Gastrocnemius medialis (tissue), 4 donors: ENCODE data around the gene PNMA8C. TPM values are rescaled to one million over a fixed set of nuclear protein-coding genes. Genes with fewer than 3 reads are reported as not detected.

ENCODE experiments used
- ATAC-seq, 2 donors: fragments of 150-250 bp; one replicate each; pipeline ENCODE4 v1.9.1; 2016
- DNase-seq, 2 donors: peaks; one replicate each; pipeline ENCODE4 v3.0.0-alpha.2; 2019
- H3K27ac ChIP-seq, 4 donors: fragments of 200-600 bp; sonication (generic); 1 replicate in 1 of 4; 2 replicates in 3 of 4; pipeline ENCODE4 v1.5.1; 2016 to 2018; ENCODE audit warnings: mild to moderate bottlenecking in 2 of 4, moderate library complexity in 1 of 4
- H3K27me3 ChIP-seq, 3 donors: fragments of 200-600 bp; sonication (generic) in 2 of 3; 1 replicate in 1 of 3; 2 replicates in 2 of 3; pipeline versions ENCODE4 v1.5.1 to v1.6.0; 2016 to 2019; ENCODE audit warnings: mild to moderate bottlenecking in 1 of 3, moderate library complexity in 1 of 3
- H3K36me3 ChIP-seq, 2 donors: fragments of 200-600 bp; sonication (generic) in 1 of 2; one replicate each; pipeline ENCODE4 v1.5.1; 2017 to 2018
- H3K4me1 ChIP-seq, 2 donors: fragments of 200-600 bp; sonication (generic) in 1 of 2; one replicate each; pipeline ENCODE4 v1.5.1; 2016 to 2017; ENCODE audit warnings: mild to moderate bottlenecking in 2 of 2
- H3K4me3 ChIP-seq, 4 donors: fragments of 200-600 bp; sonication (generic) in 3 of 4; 1 replicate in 1 of 4; 2 replicates in 3 of 4; pipeline ENCODE4 v1.5.1; 2016 to 2019; ENCODE audit warnings: mild to moderate bottlenecking in 2 of 4
- H3K9me3 ChIP-seq, 3 donors: fragments of 200-600 bp; sonication (generic) in 2 of 3; 1 replicate in 1 of 3; 2 replicates in 2 of 3; pipeline ENCODE4 v1.5.1; 2016 to 2019
- POLR2A ChIP-seq, 2 donors: fragments of 450-650 bp; IDR thresholded peaks; one replicate each; pipeline ENCODE4 v1.6.1; 2017; ENCODE audit warnings: antibody characterized with exemption in 2 of 2, mild to moderate bottlenecking in 2 of 2, moderate library complexity in 2 of 2
- in situ Hi-C, 4 donors: fragments of 200-750 bp; cut with MboI; loops; one replicate each; pipeline versions ENCODE4 v1.15.0 to v1.8.0; 2017; ENCODE audit warnings: low sequenced_read_pairs in 4 of 4
- intact Hi-C: fragments of 100-400 bp; cut with DNase I; formaldehyde crosslinking; loops from one replicate; pipeline ENCODE4 v1.15.1; 2023; ENCODE audit warnings: low total_unique reads
- total RNA-seq, 4 donors: library from RNA; depleted of rRNA; stranded (reverse); fragments of >200 nt; gene quantifications; one replicate each; pipeline versions ENCODE4 v1.1.0 to v1.2.3, GENCODE V29; 2016
- TF ChIP-seq, protein P1 (sequence below), 5 experiments: fragments of 450-650 bp in 3 of 5; fragments of 200-600 bp in 2 of 5; sonication (generic) in 2 of 5; IDR thresholded peaks in 4 of 5; conservative IDR thresholded peaks in 1 of 5; 1 replicate in 4 of 5; 2 replicates in 1 of 5; pipeline ENCODE4 v1.5.1; 2016 to 2019; ENCODE audit warnings: antibody characterized with exemption in 5 of 5, mild to moderate bottlenecking in 3 of 5, moderate library complexity in 3 of 5

The PNMA8C gene
- total RNA-seq, 4 donors from 2014 or later: not detected

DNA sequence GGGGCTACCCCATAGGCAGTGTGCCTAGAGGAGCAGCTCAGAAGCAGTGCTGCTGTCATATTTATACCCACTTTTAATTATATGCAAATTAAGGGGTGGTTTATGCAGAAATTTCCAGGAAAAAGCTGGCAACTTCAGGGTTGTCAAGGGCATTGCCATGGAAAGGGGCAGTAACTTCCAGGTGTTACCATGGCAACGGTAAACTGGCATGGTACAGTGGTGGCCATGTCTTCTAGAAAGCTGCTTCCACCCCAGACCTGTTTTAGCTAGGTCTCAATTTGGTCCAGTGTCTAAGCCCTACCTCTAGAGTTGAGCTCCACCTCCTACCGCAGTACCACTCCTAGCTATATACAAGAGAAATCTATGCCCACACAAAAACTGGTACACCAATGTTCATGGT, 31.3 kb upstream of the PNMA8C start:
- TF ChIP-seq POLR2A (IDR thresholded peaks at IDR 0.05): no peak
- TF ChIP-seq, protein P1, sequence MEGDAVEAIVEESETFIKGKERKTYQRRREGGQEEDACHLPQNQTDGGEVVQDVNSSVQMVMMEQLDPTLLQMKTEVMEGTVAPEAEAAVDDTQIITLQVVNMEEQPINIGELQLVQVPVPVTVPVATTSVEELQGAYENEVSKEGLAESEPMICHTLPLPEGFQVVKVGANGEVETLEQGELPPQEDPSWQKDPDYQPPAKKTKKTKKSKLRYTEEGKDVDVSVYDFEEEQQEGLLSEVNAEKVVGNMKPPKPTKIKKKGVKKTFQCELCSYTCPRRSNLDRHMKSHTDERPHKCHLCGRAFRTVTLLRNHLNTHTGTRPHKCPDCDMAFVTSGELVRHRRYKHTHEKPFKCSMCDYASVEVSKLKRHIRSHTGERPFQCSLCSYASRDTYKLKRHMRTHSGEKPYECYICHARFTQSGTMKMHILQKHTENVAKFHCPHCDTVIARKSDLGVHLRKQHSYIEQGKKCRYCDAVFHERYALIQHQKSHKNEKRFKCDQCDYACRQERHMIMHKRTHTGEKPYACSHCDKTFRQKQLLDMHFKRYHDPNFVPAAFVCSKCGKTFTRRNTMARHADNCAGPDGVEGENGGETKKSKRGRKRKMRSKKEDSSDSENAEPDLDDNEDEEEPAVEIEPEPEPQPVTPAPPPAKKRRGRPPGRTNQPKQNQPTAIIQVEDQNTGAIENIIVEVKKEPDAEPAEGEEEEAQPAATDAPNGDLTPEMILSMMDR (IDR thresholded peaks at IDR 0.05 in 4 of 5, conservative IDR thresholded peaks at IDR 0.05 in 1 of 5): no peak
- H3K9me3 ChIP-seq: no peaks in the 10 kb centered on the region
- no peaks in the 10 kb centered on the region for H3K27me3 ChIP-seq
- in situ Hi-C loops (no loop called here), intact Hi-C loops (no loop called here)
- H3K36me3 ChIP-seq: no peaks in the 10 kb centered on the region
- no peak overlapping the region for H3K4me3 ChIP-seq
- ATAC-seq (no peak), DNase-seq (no peak)
- H3K4me1 ChIP-seq: no peaks in the 10 kb centered on the region
- H3K27ac ChIP-seq: no peak overlapping the region

DNA sequence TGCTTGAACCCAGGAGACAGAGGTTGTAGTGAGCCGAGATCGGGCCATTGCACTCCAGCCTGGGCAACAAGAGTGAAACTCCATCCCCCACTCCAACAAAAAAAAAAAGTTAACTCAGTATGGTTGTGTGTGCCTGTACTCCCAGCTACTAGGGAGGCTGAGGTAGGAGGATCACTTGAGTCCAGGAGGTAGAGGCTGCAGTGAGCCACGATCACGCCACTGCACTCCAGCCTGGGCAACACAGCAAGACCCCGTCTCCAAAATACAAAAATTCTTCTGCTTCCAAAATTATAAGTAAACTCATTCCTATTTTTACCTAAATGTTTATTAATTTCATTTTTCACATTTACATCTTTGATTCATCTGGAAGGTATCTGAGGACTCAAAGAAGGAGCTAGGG, 28.2 kb upstream of the PNMA8C start:
- intact Hi-C loops (no loop called here), in situ Hi-C loops (no loop called here)
- Histone ChIP-seq H3K4me3 (no peak overlapping the region), H3K27ac (no peak overlapping the region), H3K4me1 (no peaks in the 10 kb centered on the region), H3K9me3 (no peaks in the 10 kb centered on the region), H3K27me3 (no peaks in the 10 kb centered on the region), H3K36me3 (no peaks in the 10 kb centered on the region)
- DNase-seq: no peak
- TF ChIP-seq POLR2A (IDR thresholded peaks at IDR 0.05): no peak
- TF ChIP-seq, protein P1 (IDR thresholded peaks at IDR 0.05 in 4 of 5, conservative IDR thresholded peaks at IDR 0.05 in 1 of 5): no peak
- no peak for ATAC-seq

DNA sequence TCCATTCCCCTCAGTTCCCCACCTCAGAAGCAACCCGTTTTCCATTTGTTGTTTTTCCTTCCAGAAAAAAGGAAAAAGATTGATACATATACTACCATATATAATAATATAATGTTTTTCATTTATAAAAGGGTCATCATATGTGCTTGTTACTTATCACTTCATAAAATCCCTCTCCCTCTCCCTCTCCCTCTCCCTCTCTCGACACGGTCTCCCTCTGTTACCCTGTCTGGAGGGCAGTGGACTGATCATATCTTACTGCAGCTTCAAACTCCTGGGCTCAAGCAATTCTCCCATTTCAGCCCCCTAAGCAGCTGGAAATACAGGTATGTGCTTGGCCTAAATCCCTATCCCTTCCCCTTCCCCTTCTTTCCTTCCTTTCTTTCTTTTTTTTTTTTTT, 25.5 kb upstream of the PNMA8C start:
- H3K27ac ChIP-seq: no peak overlapping the region
- no peaks in the 10 kb centered on the region for H3K27me3 ChIP-seq
- TF ChIP-seq POLR2A (IDR thresholded peaks at IDR 0.05): no peak
- TF ChIP-seq, protein P1 (IDR thresholded peaks at IDR 0.05 in 4 of 5, conservative IDR thresholded peaks at IDR 0.05 in 1 of 5): no peak
- in situ Hi-C loops (no loop called here), intact Hi-C loops (no loop called here)
- H3K4me3 ChIP-seq: no peak overlapping the region
- DNase-seq (no peak), ATAC-seq (no peak)
- peaks cover 5 to 9% of the 10 kb centered on the region in 2 donors for H3K4me1 ChIP-seq
- H3K9me3 ChIP-seq: no peaks in the 10 kb centered on the region
- H3K36me3 ChIP-seq: no peaks in the 10 kb centered on the region

DNA sequence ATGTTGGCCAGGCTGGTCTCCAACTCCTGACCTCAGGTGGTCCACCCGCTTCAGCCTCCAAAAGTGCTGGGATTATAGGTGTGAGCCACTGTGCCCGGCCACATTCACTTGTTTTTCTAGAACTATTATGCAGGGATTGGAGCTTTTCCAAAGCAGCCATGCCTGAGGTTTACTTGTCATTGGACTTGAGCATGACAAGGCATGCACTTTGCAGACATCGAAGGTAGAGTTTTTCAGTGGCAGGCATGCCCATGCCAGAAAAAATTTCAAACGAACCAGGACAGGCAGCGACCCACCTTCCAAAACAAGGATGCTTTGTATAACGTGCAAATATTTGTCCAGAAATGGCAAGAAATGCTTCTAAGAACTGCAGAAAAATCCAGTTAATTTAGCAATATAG, 24.9 kb upstream of the PNMA8C start:
- H3K36me3 ChIP-seq: no peaks in the 10 kb centered on the region
- H3K27ac ChIP-seq: no peak overlapping the region
- H3K27me3 ChIP-seq: no peaks in the 10 kb centered on the region
- no peak for TF ChIP-seq POLR2A (IDR thresholded peaks at IDR 0.05)
- TF ChIP-seq, protein P1 (IDR thresholded peaks at IDR 0.05 in 4 of 5, conservative IDR thresholded peaks at IDR 0.05 in 1 of 5): no peak
- ATAC-seq (no peak), DNase-seq (no peak)
- intact Hi-C loops: no loop called here
- H3K4me3 ChIP-seq: no peak overlapping the region
- peaks cover 5 to 9% of the 10 kb centered on the region in 2 donors for H3K4me1 ChIP-seq
- in situ Hi-C loops: no loop called here
- no peaks in the 10 kb centered on the region for H3K9me3 ChIP-seq

DNA sequence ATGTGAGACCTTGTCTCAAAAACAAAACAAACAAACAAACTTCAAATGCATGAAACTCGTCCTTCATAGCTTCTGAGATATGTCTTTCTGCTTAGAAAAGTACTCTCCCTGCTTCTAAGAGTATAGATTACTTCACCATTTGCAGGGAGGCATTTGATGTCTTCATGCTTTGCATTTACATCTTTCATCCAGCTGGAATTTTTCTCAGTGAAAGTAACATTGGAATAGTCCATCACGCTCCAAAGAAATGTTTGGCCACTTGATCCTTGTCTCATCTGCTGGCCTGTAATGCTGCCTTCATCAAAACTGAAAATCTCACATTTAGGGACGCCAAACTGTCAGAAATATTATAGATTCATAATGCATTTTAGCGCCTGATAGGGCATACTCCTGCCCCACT, 23.4 kb upstream of the PNMA8C start:
- intact Hi-C loops: no loop called here
- no peak overlapping the region for H3K27ac ChIP-seq
- no peak overlapping the region for H3K4me3 ChIP-seq
- H3K9me3 ChIP-seq: no peaks in the 10 kb centered on the region
- TF ChIP-seq, protein P1 (IDR thresholded peaks at IDR 0.05 in 4 of 5, conservative IDR thresholded peaks at IDR 0.05 in 1 of 5): no peak
- no peak for TF ChIP-seq POLR2A (IDR thresholded peaks at IDR 0.05)
- no peak for DNase-seq
- peaks cover 5 to 9% of the 10 kb centered on the region in 2 donors for H3K4me1 ChIP-seq
- in situ Hi-C loops: no loop called here
- ATAC-seq: no peak
- no peaks in the 10 kb centered on the region for H3K27me3 ChIP-seq
- H3K36me3 ChIP-seq: no peaks in the 10 kb centered on the region
